Fibroblast of skin of right quadriceps (primary cell): ENCODE results near the gene PATE1.
A peak's percentile ranks its signal among the peaks of the same experiment; 100 is the strongest.
"Not testable (repeated sequence)": the region's sequence is repeated elsewhere in the genome, so short reads cannot be mapped to it uniquely, and the experiment has no call there.

Source experiments
- DNase-seq: peaks from one replicate; pipeline ENCODE4 v3.0.0-alpha.2; 2013

Gene PATE1, protein sequence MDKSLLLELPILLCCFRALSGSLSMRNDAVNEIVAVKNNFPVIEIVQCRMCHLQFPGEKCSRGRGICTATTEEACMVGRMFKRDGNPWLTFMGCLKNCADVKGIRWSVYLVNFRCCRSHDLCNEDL

GRCh38 chr11:125745979-125746378, at the start of gene PATE1:
PATE1 (plus strand) TSS chr11:125746279; CDS start chr11:125746305, 26 bp downstream.
- no peak for DNase-seq

- DNase-seq = no peak
These were observed 45.0 kb upstream of the PATE1 start for GRCh38 chr11:125701018-125701610.

GRCh38 chr11:125701858-125702621, 44.0 kb upstream of the PATE1 start:
- DNase-seq = no peak

- not testable (repeated sequence) for DNase-seq
These were observed 41.4 kb upstream of the PATE1 start for GRCh38 chr11:125704686-125705085.

DNA sequence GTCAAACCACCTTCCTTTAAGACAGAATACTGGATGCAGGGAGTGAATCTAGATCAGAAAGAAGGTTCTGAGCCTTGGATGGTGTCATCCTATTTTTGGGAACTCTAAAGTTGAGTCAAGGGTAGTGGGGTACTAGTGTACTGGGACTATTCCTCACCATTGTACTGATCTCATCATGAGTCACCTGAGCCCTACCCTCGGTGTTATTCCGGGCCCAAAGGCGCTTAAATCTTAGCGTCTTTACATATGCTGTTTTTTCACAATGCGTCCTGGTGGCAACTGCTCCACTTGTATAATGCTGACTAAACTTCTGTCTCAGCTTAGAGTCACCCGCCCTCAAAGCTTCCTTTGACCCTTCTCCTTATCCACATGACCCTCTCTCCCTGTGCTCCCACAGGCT, 25.3 kb upstream of the PATE1 start:
- no peak for DNase-seq

- no peak for DNase-seq
These were observed 22.0 kb upstream of the PATE1 start for GRCh38 chr11:125724125-125724524.

- DNase-seq = no peak
These were observed 17.1 kb upstream of the PATE1 start for GRCh38 chr11:125728969-125729368.

DNA sequence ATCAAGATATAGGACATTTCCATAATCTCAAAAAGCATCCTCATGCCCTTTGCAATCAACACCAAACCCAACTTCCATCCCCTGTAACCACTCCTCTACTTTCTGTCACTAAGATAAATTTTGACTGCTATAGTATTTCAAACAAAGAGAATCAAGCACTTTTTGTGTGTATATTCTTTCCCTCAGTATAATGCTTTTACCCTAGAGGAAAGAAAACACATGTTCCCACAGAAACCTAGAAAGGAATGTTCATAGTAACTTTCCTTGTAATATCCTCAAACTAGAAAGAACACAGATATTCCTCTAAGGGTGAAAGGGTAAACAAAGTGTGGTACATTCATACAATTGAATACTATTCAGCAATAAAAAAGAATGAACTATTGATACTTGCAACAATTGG, 5.5 kb upstream of the PATE1 start:
- no peak for DNase-seq

- DNase-seq = no peak
These were observed 2.4 kb upstream of the PATE1 start for GRCh38 chr11:125743681-125744080.

- DNase-seq = no peak
These were observed 4.5 kb downstream of the PATE1 start for GRCh38 chr11:125750629-125751028.

GRCh38 chr11:125756050-125756449, 10.0 kb downstream of the PATE1 start:
- no peak for DNase-seq

DNA sequence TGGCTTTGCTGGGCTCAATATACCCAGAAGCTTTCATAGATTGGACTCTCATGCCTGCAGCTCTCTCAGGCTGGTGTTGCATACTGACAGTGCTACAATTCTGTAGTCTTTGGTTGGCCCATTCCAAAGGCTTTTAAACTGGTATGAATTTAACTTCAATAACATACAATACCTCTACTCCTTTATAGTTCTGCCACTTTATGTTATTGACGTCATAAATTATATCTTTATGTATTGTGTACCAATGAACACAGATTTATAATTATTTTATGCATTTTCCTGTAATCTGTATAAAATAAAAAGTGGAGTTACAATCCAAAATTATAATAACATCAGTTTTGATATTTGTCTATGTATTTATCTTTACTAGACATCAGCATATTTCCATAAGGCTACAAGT, 16.4 kb downstream of the PATE1 start:
- no peak for DNase-seq

- no peak for DNase-seq
These were observed 17.4 kb downstream of the PATE1 start for GRCh38 chr11:125763483-125763882.

DNA sequence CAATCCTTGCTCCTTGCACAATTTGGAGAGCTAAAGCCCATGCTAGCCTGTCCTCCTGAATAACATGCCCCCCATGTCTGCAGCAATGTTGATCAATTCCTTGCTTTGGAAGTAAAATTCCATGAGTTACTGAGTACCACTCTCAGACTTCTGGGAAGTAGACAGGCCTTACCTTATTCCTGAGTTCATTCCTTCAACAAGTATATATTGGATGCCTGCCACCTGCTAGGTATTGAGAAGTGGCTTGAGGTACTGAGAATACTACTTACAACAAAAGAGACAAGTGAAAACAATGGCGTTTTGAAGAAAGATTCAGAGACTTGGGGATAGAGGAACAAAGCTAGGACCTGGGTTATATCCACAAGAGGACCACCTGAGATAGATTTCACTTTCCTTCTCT, 20.2 kb downstream of the PATE1 start:
- no peak for DNase-seq

DNA sequence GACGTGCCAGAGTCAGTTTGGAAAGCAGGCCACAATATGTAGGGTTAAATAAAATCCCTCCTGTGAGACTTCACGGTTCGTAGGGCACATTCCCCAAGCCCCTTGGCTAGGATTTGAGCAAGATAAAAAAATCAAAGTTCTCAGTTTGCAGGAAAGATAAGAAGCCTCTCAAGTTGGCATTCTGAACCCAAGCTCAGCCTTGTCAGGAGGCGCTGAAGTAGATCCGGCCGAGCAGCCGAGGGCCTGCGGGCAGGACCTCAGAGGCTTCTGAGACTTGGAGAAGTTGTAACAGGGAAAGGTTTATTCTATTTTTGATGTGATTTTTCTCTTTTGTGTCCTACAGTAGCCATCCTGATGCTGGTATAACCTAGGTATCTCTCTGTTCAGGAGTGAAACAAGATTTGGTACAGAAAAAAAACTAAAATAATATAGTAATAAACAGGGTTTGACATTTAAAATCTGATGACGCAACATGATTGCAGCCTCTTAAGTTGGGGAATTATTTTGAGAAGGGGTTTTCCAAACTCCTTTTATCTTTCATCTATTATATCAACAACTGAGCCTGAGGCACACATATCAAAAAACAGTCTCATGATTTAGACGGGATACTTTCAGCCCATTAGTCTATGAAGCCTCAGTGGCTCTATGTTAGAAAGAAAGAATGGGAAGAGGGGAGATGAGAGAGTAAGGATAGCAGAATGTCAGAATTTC, 22.4 kb downstream of the PATE1 start:
- no peak for DNase-seq

DNA sequence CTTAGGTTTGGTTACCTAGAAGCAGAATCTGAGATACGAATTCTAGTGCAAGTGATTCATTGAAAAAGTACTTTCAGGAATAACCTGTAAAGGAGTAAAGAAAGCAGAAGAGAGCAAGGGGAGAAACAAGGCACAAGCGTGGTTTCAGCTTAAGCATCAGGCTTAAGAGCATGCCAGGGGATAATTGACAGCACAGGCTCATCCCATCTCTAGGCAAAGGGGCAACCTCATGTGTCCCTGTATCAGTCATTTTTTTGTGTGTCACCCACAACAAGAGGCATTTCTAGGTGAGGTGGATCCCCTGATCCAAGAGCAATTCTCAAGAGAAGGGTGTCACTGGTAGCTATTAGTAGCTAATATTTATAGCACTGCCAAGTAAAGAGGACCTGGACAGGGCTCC, 24.5 kb downstream of the PATE1 start:
- no peak for DNase-seq

- DNase-seq = peak; percentile 27
These were observed 26.9 kb downstream of the PATE1 start for GRCh38 chr11:125772834-125773505.

GRCh38 chr11:125773516-125773915, 27.4 kb downstream of the PATE1 start:
- no peak for DNase-seq

GRCh38 chr11:125777309-125777708, 31.2 kb downstream of the PATE1 start:
- DNase-seq = no peak

- DNase-seq = no peak
These were observed 32.6 kb downstream of the PATE1 start, which contains the start of gene PATE2 for GRCh38 chr11:125778728-125779127. PATE2 (minus strand) TSS chr11:125778828; CDS start chr11:125778773, 55 bp downstream.

DNA sequence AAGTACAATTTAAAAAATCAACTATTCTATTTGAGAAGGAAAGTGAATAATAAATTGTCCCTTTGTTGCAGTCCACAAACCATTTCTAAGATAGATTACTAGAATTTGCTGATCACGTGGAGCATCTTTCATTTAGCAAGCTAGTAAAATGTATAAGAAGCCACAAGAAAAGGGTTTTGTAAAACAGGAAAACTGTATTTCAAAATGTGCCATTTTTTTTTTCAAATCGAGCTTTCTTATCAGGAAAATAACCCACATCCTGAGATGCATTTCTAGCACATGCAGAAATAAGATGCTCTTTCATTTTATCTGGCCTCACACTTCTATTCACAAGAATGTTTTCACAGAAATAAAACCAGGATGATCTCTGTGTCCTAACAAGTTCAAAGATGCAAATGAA, 38.6 kb downstream of the PATE1 start:
- no peak for DNase-seq

GRCh38 chr11:125787827-125788226, 41.7 kb downstream of the PATE1 start, which contains the start of gene PATE3:
PATE3 (plus strand) TSS chr11:125788127; CDS start chr11:125788152, 25 bp downstream.
- DNase-seq = no peak

DNA sequence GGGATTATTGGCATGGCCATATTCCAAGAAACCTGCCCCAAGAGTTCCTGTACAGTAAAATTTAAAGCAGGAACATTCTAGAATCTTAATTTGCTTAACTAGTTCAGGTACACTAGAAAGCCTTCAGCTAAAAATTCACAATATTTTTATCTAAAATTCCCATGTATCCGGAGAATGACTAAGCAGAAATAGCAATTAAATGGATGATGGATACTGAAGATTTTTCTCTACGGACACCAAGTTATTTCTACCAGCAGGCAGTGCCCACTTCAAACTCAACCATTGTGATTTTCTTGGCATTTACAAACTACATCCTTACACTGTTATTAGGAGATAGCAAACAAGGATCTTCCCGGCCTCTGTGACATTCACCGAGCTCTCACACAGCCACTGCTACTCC, 44.7 kb downstream of the PATE1 start:
- no peak for DNase-seq
